K562 (cell line): Measurements from ENCODE around the gene RPP21. TPM values are rescaled to one million over a fixed set of nuclear protein-coding genes. Genes with fewer than 3 reads are reported as not detected.

Experiments
- AFF1 ChIP-seq, 2 experiments: fragments of 450-650 bp; IDR thresholded peaks; 2 replicates each; pipeline ENCODE4 v1.6.1; 2018; ENCODE audit warnings: mild to moderate bottlenecking in 2 of 2, low read depth in 1 of 2; ENCODE audit not compliant: partially characterized antibody in 2 of 2
- BRF1 ChIP-seq: IDR thresholded peaks from 3 replicates; pipeline ENCODE4 v1.6.1; 2011; ENCODE audit warnings: borderline replicate concordance, mild to moderate bottlenecking; ENCODE audit not compliant: insufficient read length; ENCODE audit errors: extremely low read depth
- DPF2 ChIP-seq: fragments of 450-650 bp; IDR thresholded peaks from 2 replicates; pipeline ENCODE4 v1.6.1; 2016
- ELK3 ChIP-seq: fragments of 450-650 bp; formaldehyde crosslinking; IDR thresholded peaks from 2 replicates; pipeline ENCODE4 v1.4.0; 2020; ENCODE audit warnings: mild to moderate bottlenecking
- ETV5 ChIP-seq: sonication (generic); formaldehyde crosslinking; IDR thresholded peaks from 2 replicates; pipeline ENCODE4 v1.4.0; 2020; ENCODE audit warnings: low read depth, mild to moderate bottlenecking, missing genetic modification reagents
- FOXJ2 ChIP-seq: fragments of 200-800 bp; sonication (Bioruptor generic); IDR thresholded peaks from 2 replicates; pipeline ENCODE4 v1.6.1; 2016; ENCODE audit warnings: missing genetic modification characterization, missing compliant biosample characterization
- FOXK2 ChIP-seq, 2 experiments: fragments of 450-650 bp; IDR thresholded peaks in 1 of 2; conservative IDR thresholded peaks in 1 of 2; 2 replicates each; pipeline ENCODE4 v1.6.1; 2016; ENCODE audit warnings: low read depth in 2 of 2, mild to moderate bottlenecking in 1 of 2
- HDAC3 ChIP-seq: fragments of 450-650 bp; IDR thresholded peaks from 2 replicates; pipeline ENCODE4 v1.6.1; 2018; ENCODE audit warnings: borderline replicate concordance, mild to moderate bottlenecking, moderate library complexity; ENCODE audit not compliant: partially characterized antibody
- IFI16 ChIP-seq: fragments of 250-450 bp; sonication (Bioruptor Pico); IDR thresholded peaks from 2 replicates; pipeline ENCODE4 v2.1.2; 2022; ENCODE audit warnings: mild to moderate bottlenecking, inconsistent platforms
- JUND ChIP-seq, 2 experiments: IDR thresholded peaks; 2 replicates in 1 of 2; 3 replicates in 1 of 2; pipeline ENCODE4 v1.6.1; 2011; ENCODE audit warnings: borderline replicate concordance in 2 of 2, low read depth in 2 of 2, low read length in 2 of 2, improper control_type of control experiment in 1 of 2, missing biosample characterization in 1 of 2, missing genetic modification characterization in 1 of 2, missing genetic modification reagents in 1 of 2
- MCM7 ChIP-seq, 2 experiments: fragments of 450-650 bp; IDR thresholded peaks; 2 replicates each; pipeline ENCODE4 v1.6.1; 2016 to 2018
- MTA2 ChIP-seq: fragments of 450-650 bp; IDR thresholded peaks from 2 replicates; pipeline ENCODE4 v1.6.1; 2016; ENCODE audit warnings: low read depth
- TAL1 ChIP-seq: fragments of 450-650 bp; IDR thresholded peaks from 2 replicates; pipeline ENCODE4 v1.6.1; 2016; ENCODE audit warnings: mild to moderate bottlenecking
- ZNF174 ChIP-seq: fragments of 250-450 bp; sonication (Bioruptor Pico); IDR thresholded peaks from 2 replicates; pipeline ENCODE4 v1.4.0; 2020; ENCODE audit warnings: mild to moderate bottlenecking
- polyA plus RNA-seq, 8 experiments: library from polyadenylated mRNA; depleted of rRNA in 4 of 8; stranded (reverse) in 5 of 8; unstranded in 3 of 8; fragments of >200 nt; fragmentation: Nextera tagmentation in 2 of 8; fragmentation: Illumina TruSeq in 1 of 8; extraction: Ambion mirVana in 2 of 8; extraction: Trizol in 1 of 8; gene quantifications; 2 replicates each; pipeline versions ENCODE4 v1.2.1 to v1.2.3, GENCODE V29; 2011 to 2014; ENCODE audit warnings: inconsistent platforms in 1 of 8, missing spikeins in 1 of 8
- total RNA-seq, 7 experiments: library from RNA; depleted of rRNA in 6 of 7; stranded (reverse); fragments of >200 nt in 6 of 7; fragmentation: Illumina TruSeq in 2 of 7; extraction: Trizol in 2 of 7; gene quantifications; 2 replicates each; pipeline versions ENCODE4 v1.2.1 to v1.2.3, GENCODE V29; 2011 to 2021; ENCODE audit warnings: low replicate concordance in 1 of 7
- TF ChIP-seq, protein P1 (sequence below): sonication (generic); formaldehyde crosslinking; IDR thresholded peaks from 2 replicates; pipeline ENCODE4 v1.9.0; 2022; ENCODE audit warnings: mild to moderate bottlenecking, missing genetic modification reagents
- TF ChIP-seq, protein P2 (sequence below): fragments of 250-450 bp; sonication (Bioruptor Pico); IDR thresholded peaks from 2 replicates; pipeline ENCODE4 v1.5.0; 2021

RPP21 gene
- total and polyA plus RNA-seq, 9 of the 15 experiments (the other 6 are each of a cell fraction or from before 2014, with no cell fraction given): 62.1 to 362 (median 166) TPM

GRCh38 chr6:30378290-30378937, 33.5 kb downstream of the RPP21 start (continued):
- TF ChIP-seq FOXJ2 (tag) (no peak), FOXK2 (conservative IDR thresholded peaks at IDR 0.05 in 1 of 2, IDR thresholded peaks at IDR 0.05 in 1 of 2; ENCODE audit: low read depth in 2 of 2) (no peak), ETV5 (CRISPR knock-in tag) (no peak), JUND (IDR thresholded peaks at IDR 0.05; ENCODE audit: borderline replicate concordance, low read depth, low read length) (no peak), JUND (tag; IDR thresholded peaks at IDR 0.05; ENCODE audit: borderline replicate concordance, low read depth, low read length) (no peak), HDAC3 (no peak), ZNF174 (CRISPR knock-in tag) (no peak), BRF1 (no peak), ELK3 (CRISPR knock-in tag) (no peak), TAL1 (no peak), AFF1 (IDR thresholded peaks at IDR 0.05; ENCODE audit: low read depth in 1 of 2, partially characterized antibody in 2 of 2) (peak in 1 of 2 experiments; percentile 78), MTA2 (no peak), IFI16 (no peak), DPF2 (no peak), MCM7 (IDR thresholded peaks at IDR 0.05) (no peak)
- TF ChIP-seq, protein P1, sequence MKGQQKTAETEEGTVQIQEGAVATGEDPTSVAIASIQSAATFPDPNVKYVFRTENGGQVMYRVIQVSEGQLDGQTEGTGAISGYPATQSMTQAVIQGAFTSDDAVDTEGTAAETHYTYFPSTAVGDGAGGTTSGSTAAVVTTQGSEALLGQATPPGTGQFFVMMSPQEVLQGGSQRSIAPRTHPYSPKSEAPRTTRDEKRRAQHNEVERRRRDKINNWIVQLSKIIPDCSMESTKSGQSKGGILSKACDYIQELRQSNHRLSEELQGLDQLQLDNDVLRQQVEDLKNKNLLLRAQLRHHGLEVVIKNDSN (CRISPR knock-in tag): no peak
- TF ChIP-seq, protein P2, sequence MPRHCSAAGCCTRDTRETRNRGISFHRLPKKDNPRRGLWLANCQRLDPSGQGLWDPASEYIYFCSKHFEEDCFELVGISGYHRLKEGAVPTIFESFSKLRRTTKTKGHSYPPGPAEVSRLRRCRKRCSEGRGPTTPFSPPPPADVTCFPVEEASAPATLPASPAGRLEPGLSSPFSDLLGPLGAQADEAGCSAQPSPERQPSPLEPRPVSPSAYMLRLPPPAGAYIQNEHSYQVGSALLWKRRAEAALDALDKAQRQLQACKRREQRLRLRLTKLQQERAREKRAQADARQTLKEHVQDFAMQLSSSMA: no peak
